HEK293 (cell line): ENCODE data around the gene RETREG3.

Source experiments
- CTCF ChIA-PET: fragments of 350-600 bp; formaldehyde crosslinking; extraction: SDS; loops from one replicate; lab custom pipeline; 2021; ENCODE audit warnings: antibody characterized with exemption; lab: Yijun Ruan, JAX
- POLR2A ChIA-PET: fragments of 300-600 bp; formaldehyde crosslinking; extraction: SDS; loops from one replicate; lab custom pipeline; 2020; ENCODE audit warnings: antibody characterized with exemption, inconsistent platforms; lab: Yijun Ruan, JAX
- H3K27ac ChIP-seq: fragments of 200-500 bp; sonication (Bioruptor generic); 2 replicates; pipeline ENCODE4 v1.5.1; 2014; ENCODE audit warnings: low read depth, low read length, control low read depth, inconsistent platforms; ENCODE audit errors: extremely low read depth
- H3K36me3 ChIP-seq, 2 experiments: fragments of 200-500 bp in 1 of 2; sonication (Bioruptor generic) in 1 of 2; 1 replicate in 1 of 2; 2 replicates in 1 of 2; pipeline ENCODE4 v1.5.1; 2014 to 2017; ENCODE audit warnings: inconsistent platforms in 2 of 2, low read length in 2 of 2; ENCODE audit not compliant: control insufficient read depth in 2 of 2, insufficient read depth in 1 of 2
- H3K4me1 ChIP-seq: fragments of 200-500 bp; sonication (Bioruptor generic); 2 replicates; pipeline ENCODE4 v1.5.1; 2014; ENCODE audit warnings: mild to moderate bottlenecking, low read length, inconsistent platforms; ENCODE audit not compliant: control insufficient read depth, insufficient read depth
- H3K4me3 ChIP-seq: 2 replicates; pipeline ENCODE4 v1.5.1; 2011; ENCODE audit warnings: low read depth, mild to moderate bottlenecking, control low read depth, low read length, moderate library complexity
- H3K9me3 ChIP-seq: fragments of 200-500 bp; sonication (Bioruptor generic); 2 replicates; pipeline ENCODE4 v1.5.1; 2014; ENCODE audit warnings: low read depth, low read length, inconsistent platforms; ENCODE audit not compliant: control insufficient read depth, insufficient read depth
- BCL11B ChIP-seq: fragments of 450-650 bp; formaldehyde crosslinking; IDR thresholded peaks from 2 replicates; pipeline ENCODE4 v1.5.1; 2016; ENCODE audit warnings: low read depth, missing biosample characterization, missing genetic modification characterization
- GLI2 ChIP-seq: fragments of 450-650 bp; formaldehyde crosslinking; IDR thresholded peaks from 2 replicates; pipeline ENCODE4; 2017; ENCODE audit warnings: missing biosample characterization, missing genetic modification characterization, low read depth, borderline replicate concordance
- HOXC10 ChIP-seq: sonication (generic); formaldehyde crosslinking; IDR thresholded peaks from 2 replicates; pipeline ENCODE4 v1.8.1; 2023; ENCODE audit warnings: mild to moderate bottlenecking, missing genetic modification reagents
- KLF10 ChIP-seq: fragments of 450-650 bp; IDR thresholded peaks from 2 replicates; pipeline ENCODE4 v1.5.1; 2018; ENCODE audit warnings: missing biosample characterization, mild to moderate bottlenecking, missing genetic modification characterization
- OSR2 ChIP-seq: fragments of 450-650 bp; formaldehyde crosslinking; IDR thresholded peaks from 2 replicates; pipeline ENCODE4 v1.5.1; 2016; ENCODE audit warnings: missing biosample characterization, missing genetic modification characterization
- OVOL3 ChIP-seq: fragments of 450-650 bp; formaldehyde crosslinking; IDR thresholded peaks from 2 replicates; pipeline ENCODE4 v1.5.1; 2016; ENCODE audit warnings: missing biosample characterization, missing genetic modification characterization
- PRDM1 ChIP-seq: fragments of 450-650 bp; formaldehyde crosslinking; IDR thresholded peaks from 2 replicates; pipeline ENCODE4; 2016; ENCODE audit warnings: missing biosample characterization, missing genetic modification characterization
- TRIM28 ChIP-seq: IDR thresholded peaks from 2 replicates; pipeline ENCODE4 v1.6.1; 2011; ENCODE audit warnings: low read length, control low read depth, borderline replicate concordance
- ZBTB17 ChIP-seq: fragments of 450-650 bp; formaldehyde crosslinking; IDR thresholded peaks from 2 replicates; pipeline ENCODE4 v1.5.1; 2016; ENCODE audit warnings: missing biosample characterization, missing genetic modification characterization
- ZBTB21 ChIP-seq: fragments of 450-650 bp; formaldehyde crosslinking; IDR thresholded peaks from 2 replicates; pipeline ENCODE4 v1.5.1; 2017; ENCODE audit warnings: missing biosample characterization, missing genetic modification characterization
- ZBTB7A ChIP-seq: fragments of 450-650 bp; formaldehyde crosslinking; IDR thresholded peaks from 2 replicates; pipeline ENCODE4 v1.5.1; 2016; ENCODE audit warnings: low read depth, missing biosample characterization, missing genetic modification characterization
- ZFP3 ChIP-seq: fragments of 450-650 bp; formaldehyde crosslinking; IDR thresholded peaks from 2 replicates; pipeline ENCODE4 v1.5.1; 2016; ENCODE audit warnings: low read depth, missing biosample characterization, missing genetic modification characterization
- ZNF121 ChIP-seq: fragments of 450-650 bp; formaldehyde crosslinking; IDR thresholded peaks from 2 replicates; pipeline ENCODE4 v1.5.1; 2016; ENCODE audit warnings: missing biosample characterization, missing genetic modification characterization
- ZNF169 ChIP-seq: fragments of 450-650 bp; formaldehyde crosslinking; IDR thresholded peaks from 2 replicates; pipeline ENCODE4 v1.5.1; 2016; ENCODE audit warnings: missing biosample characterization, missing genetic modification characterization
- ZNF2 ChIP-seq: fragments of 450-650 bp; formaldehyde crosslinking; IDR thresholded peaks from 2 replicates; pipeline ENCODE4 v1.5.1; 2016; ENCODE audit warnings: missing biosample characterization, missing genetic modification characterization
- ZNF211 ChIP-seq: fragments of 450-650 bp; formaldehyde crosslinking; IDR thresholded peaks from 2 replicates; pipeline ENCODE4 v1.5.1; 2016; ENCODE audit warnings: low read depth, missing biosample characterization, missing genetic modification characterization
- ZNF248 ChIP-seq: fragments of 450-650 bp; formaldehyde crosslinking; IDR thresholded peaks from 2 replicates; pipeline ENCODE4 v1.5.1; 2017; ENCODE audit warnings: missing biosample characterization, missing genetic modification characterization
- ZNF324 ChIP-seq: fragments of 450-650 bp; formaldehyde crosslinking; IDR thresholded peaks from 2 replicates; pipeline ENCODE4 v1.5.1; 2016; ENCODE audit warnings: missing biosample characterization, missing genetic modification characterization
- ZNF341 ChIP-seq: fragments of 450-650 bp; formaldehyde crosslinking; IDR thresholded peaks from 2 replicates; pipeline ENCODE4; 2016; ENCODE audit warnings: low read depth, missing biosample characterization, missing genetic modification characterization
- ZNF391 ChIP-seq: fragments of 450-650 bp; formaldehyde crosslinking; IDR thresholded peaks from 2 replicates; pipeline ENCODE4 v1.5.1; 2016; ENCODE audit warnings: low read depth, missing biosample characterization, missing genetic modification characterization, borderline replicate concordance
- ZNF596 ChIP-seq: fragments of 450-650 bp; IDR thresholded peaks from 2 replicates; pipeline ENCODE4 v1.5.0; 2018; ENCODE audit warnings: missing biosample characterization, mild to moderate bottlenecking, missing genetic modification characterization, moderate library complexity
- ZNF629 ChIP-seq: fragments of 450-650 bp; formaldehyde crosslinking; IDR thresholded peaks from 2 replicates; pipeline ENCODE4 v1.5.1; 2017; ENCODE audit warnings: missing biosample characterization, missing genetic modification characterization
- ZNF670 ChIP-seq: fragments of 450-650 bp; formaldehyde crosslinking; IDR thresholded peaks from 2 replicates; pipeline ENCODE4 v1.5.1; 2016; ENCODE audit warnings: missing biosample characterization, missing genetic modification characterization, low read depth
- ZNF704 ChIP-seq: fragments of 450-650 bp; formaldehyde crosslinking; IDR thresholded peaks from 2 replicates; pipeline ENCODE4 v1.5.1; 2016; ENCODE audit warnings: missing biosample characterization, missing genetic modification characterization
- ZNF707 ChIP-seq: fragments of 450-650 bp; formaldehyde crosslinking; IDR thresholded peaks from 2 replicates; pipeline ENCODE4 v1.5.1; 2016; ENCODE audit warnings: missing biosample characterization, missing genetic modification characterization
- ZNF768 ChIP-seq: fragments of 450-650 bp; formaldehyde crosslinking; IDR thresholded peaks from 2 replicates; pipeline ENCODE4 v1.5.1; 2018; ENCODE audit warnings: missing biosample characterization, mild to moderate bottlenecking, missing genetic modification characterization
- ZNF777 ChIP-seq: fragments of 450-650 bp; formaldehyde crosslinking; IDR thresholded peaks from 2 replicates; pipeline ENCODE4 v1.5.1; 2017; ENCODE audit warnings: missing biosample characterization, missing genetic modification characterization, borderline replicate concordance
- TF ChIP-seq, protein P1 (sequence below): fragments of 450-650 bp; formaldehyde crosslinking; optimal IDR thresholded peaks from 2 replicates; pipeline ENCODE3; 2016; ENCODE audit warnings: missing biosample characterization, mild to moderate bottlenecking, missing genetic modification characterization
- TF ChIP-seq, protein P2 (sequence below): fragments of 450-650 bp; formaldehyde crosslinking; IDR thresholded peaks from 2 replicates; pipeline ENCODE4 v1.5.1; 2016; ENCODE audit warnings: missing biosample characterization, missing genetic modification characterization

Gene RETREG3

DNA sequence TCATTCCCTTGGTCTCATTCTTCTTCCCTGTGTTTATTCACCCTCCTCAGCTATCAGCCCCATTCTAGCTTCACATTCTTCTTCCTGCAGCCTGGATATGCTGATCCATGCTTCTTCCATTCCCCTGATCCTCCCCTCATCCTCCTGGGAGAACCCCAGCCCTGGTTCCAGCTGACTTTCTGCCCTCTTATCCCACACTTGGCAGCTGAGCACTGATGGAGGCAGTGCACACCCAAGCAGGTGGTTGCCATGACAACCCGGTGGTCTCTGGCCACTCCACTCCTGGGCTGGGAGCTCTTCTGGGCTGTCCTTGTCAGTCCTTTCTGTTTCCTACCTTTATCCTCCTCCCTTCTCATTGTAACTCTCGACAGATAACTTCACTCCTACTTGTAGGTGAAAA is 33.2 kb upstream of the RETREG3 start:
- ChIA-PET POLR2A (interaction anchor here (1.0 kb wide), 1 partner anchor 33 kb away, joined by 3 read pairs; the partner anchor contains the start of genes RETREG3 and TUBG1), CTCF (interaction anchor here (0.7 to 1.0 kb wide), 2 partner anchors 9 to 20 kb away, joined by 3 read pairs; no protein-coding TSS in a partner anchor)
- TF ChIP-seq ZNF341, result peak; percentile 58
- TF ChIP-seq, protein P1, sequence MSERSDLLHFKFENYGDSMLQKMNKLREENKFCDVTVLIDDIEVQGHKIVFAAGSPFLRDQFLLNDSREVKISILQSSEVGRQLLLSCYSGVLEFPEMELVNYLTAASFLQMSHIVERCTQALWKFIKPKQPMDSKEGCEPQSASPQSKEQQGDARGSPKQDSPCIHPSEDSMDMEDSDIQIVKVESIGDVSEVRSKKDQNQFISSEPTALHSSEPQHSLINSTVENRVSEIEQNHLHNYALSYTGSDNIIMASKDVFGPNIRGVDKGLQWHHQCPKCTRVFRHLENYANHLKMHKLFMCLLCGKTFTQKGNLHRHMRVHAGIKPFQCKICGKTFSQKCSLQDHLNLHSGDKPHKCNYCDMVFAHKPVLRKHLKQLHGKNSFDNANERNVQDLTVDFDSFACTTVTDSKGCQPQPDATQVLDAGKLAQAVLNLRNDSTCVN (tag by site-specific recombination), result no peak
- no peak for TF ChIP-seq ZNF2
- TF ChIP-seq ZNF777 (tag by site-specific recombination), result no peak
- TF ChIP-seq TRIM28, result no peak
- no peak for TF ChIP-seq OVOL3 (tag by site-specific recombination)
- peak; percentile 69 for TF ChIP-seq ZBTB17 (tag by site-specific recombination)
- no peak for TF ChIP-seq ZNF707 (tag by site-specific recombination)
- TF ChIP-seq ZNF629 (tag by site-specific recombination), result no peak
- Histone ChIP-seq H3K9me3 (no peaks in the 10 kb centered on the region), H3K4me3 (no peak overlapping the region), H3K4me1 (no peaks in the 10 kb centered on the region), H3K27ac (no peak overlapping the region), H3K36me3 (no peaks in the 10 kb centered on the region)

- H3K4me1 ChIP-seq, result no peaks in the 10 kb centered on the region
- no peaks in the 10 kb centered on the region for H3K36me3 ChIP-seq
- H3K4me3 ChIP-seq, result no peak overlapping the region
- CTCF ChIA-PET, result interaction anchor here (0.7 kb wide), 1 partner anchor 61 kb away, joined by 3 read pairs; no protein-coding TSS in a partner anchor
- no peak overlapping the region for H3K27ac ChIP-seq
- TF ChIP-seq HOXC10 (CRISPR knock-in tag), result no peak
- POLR2A ChIA-PET, result interaction anchor here (1.2 kb wide), 1 partner anchor 23 kb away, joined by 3 read pairs; no protein-coding TSS in a partner anchor
- H3K9me3 ChIP-seq, result no peaks in the 10 kb centered on the region
Measured at GRCh38 chr17:42640121-42640520, 30.9 kb upstream of the RETREG3 start.

- POLR2A ChIA-PET, result interaction anchor here (0.7 to 1.2 kb wide), 2 partner anchors 18 to 24 kb away, joined by 3 to 4 read pairs; no protein-coding TSS in a partner anchor
- no peaks in the 10 kb centered on the region for H3K4me1 ChIP-seq
- H3K9me3 ChIP-seq, result no peaks in the 10 kb centered on the region
- H3K4me3 ChIP-seq, result no peak overlapping the region
- CTCF ChIA-PET, result interaction anchor here (0.7 to 1.3 kb wide), 2 partner anchors 18 to 61 kb away, joined by 3 to 5 read pairs; no protein-coding TSS in a partner anchor
- H3K36me3 ChIP-seq, result no peaks in the 10 kb centered on the region
- H3K27ac ChIP-seq, result no peak overlapping the region
- no peak for TF ChIP-seq ZNF391 (tag by site-specific recombination)
- TF ChIP-seq GLI2 (tag by site-specific recombination), result no peak
- TF ChIP-seq ZNF169 (tag by site-specific recombination), result no peak
- TF ChIP-seq ZFP3, result no peak
- TF ChIP-seq KLF10 (tag by site-specific recombination), result no peak
- no peak for TF ChIP-seq ZNF768 (tag by site-specific recombination)
- no peak for TF ChIP-seq ZNF248 (tag by site-specific recombination)
- no peak for TF ChIP-seq ZBTB21 (tag by site-specific recombination)
- no peak for TF ChIP-seq ZBTB17 (tag by site-specific recombination)
- TF ChIP-seq BCL11B (tag by site-specific recombination), result no peak
- TF ChIP-seq ZNF324, result no peak
- peak; percentile 53; the same call in 1 of the 2 replicates for TF ChIP-seq ZNF596 (tag by site-specific recombination)
- TF ChIP-seq PRDM1 (tag by site-specific recombination), result no peak; the same call in 1 of the 2 replicates
- TF ChIP-seq, protein P2, sequence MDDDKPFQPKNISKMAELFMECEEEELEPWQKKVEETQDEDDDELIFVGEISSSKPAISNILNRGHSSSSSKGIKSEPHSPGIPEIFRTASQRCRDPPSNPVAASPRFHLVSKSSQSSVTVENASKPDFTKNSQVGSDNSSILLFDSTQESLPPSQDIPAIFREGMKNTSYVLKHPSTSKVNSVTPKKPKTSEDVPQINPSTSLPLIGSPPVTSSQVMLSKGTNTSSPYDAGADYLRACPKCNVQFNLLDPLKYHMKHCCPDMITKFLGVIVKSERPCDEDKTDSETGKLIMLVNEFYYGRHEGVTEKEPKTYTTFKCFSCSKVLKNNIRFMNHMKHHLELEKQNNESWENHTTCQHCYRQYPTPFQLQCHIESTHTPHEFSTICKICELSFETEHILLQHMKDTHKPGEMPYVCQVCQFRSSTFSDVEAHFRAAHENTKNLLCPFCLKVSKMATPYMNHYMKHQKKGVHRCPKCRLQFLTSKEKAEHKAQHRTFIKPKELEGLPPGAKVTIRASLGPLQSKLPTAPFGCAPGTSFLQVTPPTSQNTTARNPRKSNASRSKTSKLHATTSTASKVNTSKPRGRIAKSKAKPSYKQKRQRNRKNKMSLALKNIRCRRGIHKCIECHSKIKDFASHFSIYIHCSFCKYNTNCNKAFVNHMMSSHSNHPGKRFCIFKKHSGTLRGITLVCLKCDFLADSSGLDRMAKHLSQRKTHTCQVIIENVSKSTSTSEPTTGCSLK (tag by site-specific recombination), result no peak
- peak; percentile 51; the same call in 1 of the 2 replicates for TF ChIP-seq ZNF121
- TF ChIP-seq ZBTB7A (tag by site-specific recombination), result no peak
- no peak for TF ChIP-seq ZNF670
- no peak for TF ChIP-seq ZNF704 (tag by site-specific recombination)
- TF ChIP-seq ZNF211 (tag by site-specific recombination), result no peak
- TF ChIP-seq OSR2, result no peak
Measured at GRCh38 chr17:42639525-42640113, 30.4 kb upstream of the RETREG3 start.
